ENCODE measurements around the gene AGPAT4.

DNA sequence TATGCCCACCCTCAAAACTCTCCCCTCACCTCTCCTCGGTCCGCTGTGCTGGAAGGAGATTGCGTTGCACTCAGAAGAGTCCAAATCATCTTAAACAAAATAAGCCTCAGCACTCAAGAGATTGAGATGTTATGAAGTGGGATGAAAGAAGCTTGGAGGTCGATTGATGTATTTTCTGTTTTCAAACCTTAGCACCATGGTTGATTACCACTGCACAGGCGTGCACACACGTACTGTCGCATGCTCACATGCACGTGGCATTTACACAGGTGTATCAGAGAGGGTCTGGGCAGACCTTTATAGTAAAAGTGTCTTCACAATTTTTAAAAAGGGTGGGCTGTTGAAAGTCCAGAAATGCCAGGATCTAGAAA, 612 bp upstream of the AGPAT4 start:
- TF ChIP-seq, protein P1, sequence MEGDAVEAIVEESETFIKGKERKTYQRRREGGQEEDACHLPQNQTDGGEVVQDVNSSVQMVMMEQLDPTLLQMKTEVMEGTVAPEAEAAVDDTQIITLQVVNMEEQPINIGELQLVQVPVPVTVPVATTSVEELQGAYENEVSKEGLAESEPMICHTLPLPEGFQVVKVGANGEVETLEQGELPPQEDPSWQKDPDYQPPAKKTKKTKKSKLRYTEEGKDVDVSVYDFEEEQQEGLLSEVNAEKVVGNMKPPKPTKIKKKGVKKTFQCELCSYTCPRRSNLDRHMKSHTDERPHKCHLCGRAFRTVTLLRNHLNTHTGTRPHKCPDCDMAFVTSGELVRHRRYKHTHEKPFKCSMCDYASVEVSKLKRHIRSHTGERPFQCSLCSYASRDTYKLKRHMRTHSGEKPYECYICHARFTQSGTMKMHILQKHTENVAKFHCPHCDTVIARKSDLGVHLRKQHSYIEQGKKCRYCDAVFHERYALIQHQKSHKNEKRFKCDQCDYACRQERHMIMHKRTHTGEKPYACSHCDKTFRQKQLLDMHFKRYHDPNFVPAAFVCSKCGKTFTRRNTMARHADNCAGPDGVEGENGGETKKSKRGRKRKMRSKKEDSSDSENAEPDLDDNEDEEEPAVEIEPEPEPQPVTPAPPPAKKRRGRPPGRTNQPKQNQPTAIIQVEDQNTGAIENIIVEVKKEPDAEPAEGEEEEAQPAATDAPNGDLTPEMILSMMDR (IDR thresholded peaks at IDR 0.05; ENCODE audit: poor library complexity), result no peak
- no peak for TF ChIP-seq EZH2phosphoT487 (IDR thresholded peaks at IDR 0.05; ENCODE audit: low read depth, severe bottlenecking, unreplicated experiment)

All from hepatocyte (in vitro differentiated cells).